HepG2 (cell line): ENCODE data around the gene SETD1A. TPM values are rescaled to one million over a fixed set of nuclear protein-coding genes. Genes with fewer than 3 reads are reported as not detected.

Experiments used
- AGO2 ChIP-seq: fragments of 200-400 bp; formaldehyde crosslinking; optimal IDR thresholded peaks from 2 replicates; pipeline ENCODE3; 2017; ENCODE audit warnings: mild to moderate bottlenecking, low read depth, low read length, moderate library complexity
- ATF7 ChIP-seq, 2 experiments: fragments of 450-650 bp in 1 of 2; sonication (generic) in 1 of 2; formaldehyde crosslinking in 1 of 2; IDR thresholded peaks; 2 replicates each; pipeline versions ENCODE4 v1.4.0 to v1.6.1; 2016 to 2020; ENCODE audit warnings: antibody characterized with exemption in 1 of 2, mild to moderate bottlenecking in 1 of 2, missing genetic modification reagents in 1 of 2
- ATM ChIP-seq: fragments of 450-650 bp; IDR thresholded peaks from 2 replicates; pipeline ENCODE4 v1.7.1; 2017; ENCODE audit warnings: mild to moderate bottlenecking, borderline replicate concordance
- CENPT ChIP-seq: sonication (generic); formaldehyde crosslinking; IDR thresholded peaks from 2 replicates; pipeline ENCODE4 v1.8.0; 2022; ENCODE audit warnings: low read depth, mild to moderate bottlenecking, moderate library complexity, missing genetic modification reagents
- ELF1 ChIP-seq: sonication (generic); formaldehyde crosslinking; IDR thresholded peaks from 2 replicates; pipeline ENCODE4 v1.4.0; 2020; ENCODE audit warnings: missing genetic modification reagents
- HCFC1 ChIP-seq: fragments of 150-350 bp; IDR thresholded peaks from 2 replicates; pipeline ENCODE4 v1.6.1; 2014; ENCODE audit warnings: low read depth, low read length
- HNF4A ChIP-seq: sonication (generic); formaldehyde crosslinking; IDR thresholded peaks from 2 replicates; pipeline ENCODE4 v1.4.0; 2020; ENCODE audit warnings: missing genetic modification reagents
- HNRNPLL ChIP-seq: fragments of 200-400 bp; formaldehyde crosslinking; IDR thresholded peaks from 2 replicates; pipeline ENCODE4 v1.6.1; 2017; ENCODE audit warnings: mild to moderate bottlenecking, low read depth, low read length; ENCODE audit not compliant: poor library complexity, severe bottlenecking
- MEIS1 ChIP-seq: sonication (generic); formaldehyde crosslinking; IDR thresholded peaks from 2 replicates; pipeline ENCODE4 v1.9.0; 2021; ENCODE audit warnings: mild to moderate bottlenecking, missing genetic modification reagents, moderate library complexity, borderline replicate concordance
- NFYC ChIP-seq: IDR thresholded peaks from 2 replicates; pipeline ENCODE4 v1.6.1; 2016; ENCODE audit warnings: missing genetic modification reagents, missing compliant biosample characterization
- TFAP4 ChIP-seq: sonication (generic); IDR thresholded peaks from 2 replicates; pipeline ENCODE4 v1.6.1; 2016; ENCODE audit warnings: low read depth, borderline replicate concordance
- ZKSCAN5 ChIP-seq: sonication (generic); formaldehyde crosslinking; IDR thresholded peaks from 2 replicates; pipeline ENCODE4 v1.5.1; 2020; ENCODE audit warnings: mild to moderate bottlenecking, missing genetic modification reagents
- ZNF350 ChIP-seq: sonication (generic); formaldehyde crosslinking; IDR thresholded peaks from 2 replicates; pipeline ENCODE4 v1.4.0; 2020; ENCODE audit warnings: mild to moderate bottlenecking, low read depth, missing genetic modification reagents, borderline replicate concordance
- ZNF713 ChIP-seq: sonication (generic); formaldehyde crosslinking; IDR thresholded peaks from 2 replicates; pipeline ENCODE4 v1.4.0; 2020; ENCODE audit warnings: mild to moderate bottlenecking, missing genetic modification reagents
- ZNF737 ChIP-seq: sonication (generic); formaldehyde crosslinking; IDR thresholded peaks from 2 replicates; pipeline ENCODE4 v1.5.0; 2020; ENCODE audit warnings: missing genetic modification reagents, mild to moderate bottlenecking, borderline replicate concordance
- polyA plus RNA-seq, 8 experiments: library from polyadenylated mRNA; depleted of rRNA in 3 of 8; stranded (reverse) in 7 of 8; unstranded in 1 of 8; fragments of >200 nt; fragmentation: Illumina TruSeq in 4 of 8; extraction: Trizol in 4 of 8; gene quantifications; 2 replicates each; pipeline versions ENCODE4 v1.2.1 to v1.2.3, GENCODE V29; 2011 to 2016; ENCODE audit warnings: low read depth in 4 of 8, missing spikeins in 1 of 8, mixed read lengths in 1 of 8; ENCODE audit not compliant: insufficient read depth in 1 of 8
- total RNA-seq, 5 experiments: library from RNA; depleted of rRNA; stranded (reverse); fragments of >200 nt; fragmentation: Illumina TruSeq; extraction: Trizol; gene quantifications; 2 replicates each; pipeline ENCODE4 v1.2.3, GENCODE V29; 2016; ENCODE audit warnings: low read depth in 1 of 5
- TF ChIP-seq, protein P1 (sequence below): sonication (generic); formaldehyde crosslinking; IDR thresholded peaks from 2 replicates; pipeline ENCODE4 v1.5.1; 2020; ENCODE audit warnings: missing genetic modification reagents, mild to moderate bottlenecking, borderline replicate concordance
- TF ChIP-seq, protein P2 (sequence below): sonication (generic); formaldehyde crosslinking; IDR thresholded peaks from 2 replicates; pipeline ENCODE4 v1.8.0; 2022; ENCODE audit warnings: mild to moderate bottlenecking, missing genetic modification reagents, moderate library complexity

Gene SETD1A
- total and polyA plus RNA-seq, 2 of the 13 experiments (the other 11 are each of a cell fraction or from before 2014, with no cell fraction given), result 3.8 to 5.6 TPM

GRCh38 chr16:30983289-30983889 lies 25.8 kb downstream of the SETD1A start (continued):
- TF ChIP-seq, protein P1, sequence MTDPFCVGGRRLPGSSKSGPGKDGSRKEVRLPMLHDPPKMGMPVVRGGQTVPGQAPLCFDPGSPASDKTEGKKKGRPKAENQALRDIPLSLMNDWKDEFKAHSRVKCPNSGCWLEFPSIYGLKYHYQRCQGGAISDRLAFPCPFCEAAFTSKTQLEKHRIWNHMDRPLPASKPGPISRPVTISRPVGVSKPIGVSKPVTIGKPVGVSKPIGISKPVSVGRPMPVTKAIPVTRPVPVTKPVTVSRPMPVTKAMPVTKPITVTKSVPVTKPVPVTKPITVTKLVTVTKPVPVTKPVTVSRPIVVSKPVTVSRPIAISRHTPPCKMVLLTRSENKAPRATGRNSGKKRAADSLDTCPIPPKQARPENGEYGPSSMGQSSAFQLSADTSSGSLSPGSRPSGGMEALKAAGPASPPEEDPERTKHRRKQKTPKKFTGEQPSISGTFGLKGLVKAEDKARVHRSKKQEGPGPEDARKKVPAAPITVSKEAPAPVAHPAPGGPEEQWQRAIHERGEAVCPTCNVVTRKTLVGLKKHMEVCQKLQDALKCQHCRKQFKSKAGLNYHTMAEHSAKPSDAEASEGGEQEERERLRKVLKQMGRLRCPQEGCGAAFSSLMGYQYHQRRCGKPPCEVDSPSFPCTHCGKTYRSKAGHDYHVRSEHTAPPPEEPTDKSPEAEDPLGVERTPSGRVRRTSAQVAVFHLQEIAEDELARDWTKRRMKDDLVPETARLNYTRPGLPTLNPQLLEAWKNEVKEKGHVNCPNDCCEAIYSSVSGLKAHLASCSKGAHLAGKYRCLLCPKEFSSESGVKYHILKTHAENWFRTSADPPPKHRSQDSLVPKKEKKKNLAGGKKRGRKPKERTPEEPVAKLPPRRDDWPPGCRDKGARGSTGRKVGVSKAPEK (CRISPR knock-in tag), result no peak
- no peak for TF ChIP-seq CENPT (CRISPR knock-in tag)
- TF ChIP-seq TFAP4, result no peak
- no peak for TF ChIP-seq ELF1 (CRISPR knock-in tag)
- TF ChIP-seq ZNF713 (CRISPR knock-in tag), result no peak
- TF ChIP-seq HCFC1, result no peak
- TF ChIP-seq ATM, result no peak
- no peak for TF ChIP-seq ATF7 (IDR thresholded peaks at IDR 0.05)
- TF ChIP-seq ATF7 (CRISPR knock-in tag; IDR thresholded peaks at IDR 0.05), result no peak
- TF ChIP-seq HNF4A (CRISPR knock-in tag), result no peak
- TF ChIP-seq ZKSCAN5 (CRISPR knock-in tag), result no peak
- TF ChIP-seq NFYC (CRISPR knock-in tag), result no peak
- TF ChIP-seq HNRNPLL, result peak; percentile 2
- TF ChIP-seq, protein P2, sequence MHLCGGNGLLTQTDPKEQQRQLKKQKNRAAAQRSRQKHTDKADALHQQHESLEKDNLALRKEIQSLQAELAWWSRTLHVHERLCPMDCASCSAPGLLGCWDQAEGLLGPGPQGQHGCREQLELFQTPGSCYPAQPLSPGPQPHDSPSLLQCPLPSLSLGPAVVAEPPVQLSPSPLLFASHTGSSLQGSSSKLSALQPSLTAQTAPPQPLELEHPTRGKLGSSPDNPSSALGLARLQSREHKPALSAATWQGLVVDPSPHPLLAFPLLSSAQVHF, result 0 out of 2 replicates have a peak, but pooled peaks have one; percentile 28
- no peak for TF ChIP-seq MEIS1
- TF ChIP-seq AGO2, result peak; percentile 83
- no peak for TF ChIP-seq ZNF737
- no peak for TF ChIP-seq ZNF350 (CRISPR knock-in tag)
